Ovary (tissue), 9 donors: ENCODE results near the gene RHCE. TPM values are rescaled to one million over a fixed set of nuclear protein-coding genes. Genes with fewer than 3 reads are reported as not detected.

Experiments used
- DNase-seq, 5 donors: peaks; one replicate each; pipeline ENCODE4 v3.0.0-alpha.2; 2019 to 2020
- H3K27ac ChIP-seq, 2 donors: fragments of 200-600 bp; one replicate each; pipeline versions ENCODE4 v1.5.1 to v1.8.0; 2019 to 2022
- H3K27me3 ChIP-seq: fragments of 200-600 bp; one replicate; pipeline ENCODE4 v1.8.0; 2022
- H3K36me3 ChIP-seq: fragments of 200-600 bp; sonication (generic); one replicate; pipeline ENCODE4 v1.5.1; 2019
- H3K4me1 ChIP-seq: one replicate; pipeline ENCODE4 v1.8.1; 2013; ENCODE audit warnings: mild to moderate bottlenecking, moderate library complexity; ENCODE audit not compliant: insufficient read depth
- H3K4me3 ChIP-seq: fragments of 200-600 bp; sonication (generic); one replicate; pipeline ENCODE4 v1.5.1; 2017
- H3K9me3 ChIP-seq, 2 donors: fragments of 200-600 bp in 1 of 2; sonication (generic) in 1 of 2; one replicate each; pipeline versions ENCODE4 v1.5.1 to v1.8.1; 2013 to 2019; ENCODE audit warnings: mild to moderate bottlenecking in 1 of 2, moderate library complexity in 1 of 2
- EP300 ChIP-seq: sonication (generic); formaldehyde crosslinking; IDR thresholded peaks from one replicate; pipeline ENCODE4 v1.6.1; 2017; ENCODE audit warnings: antibody characterized with exemption
- POLR2A ChIP-seq: fragments of 450-650 bp; IDR thresholded peaks from one replicate; pipeline ENCODE4 v1.6.1; 2017; ENCODE audit warnings: antibody characterized with exemption, mild to moderate bottlenecking, moderate library complexity
- WGBS, 3 donors: extraction: QIAGEN DNeasy Blood & Tissue Kit in 1 of 3; methylation state at CpG; one replicate each; pipeline versions ENCODE4 v1.1.5 to v1.1.7; 2013 to 2017; 5-methylcytosine and 5-hydroxymethylcytosine counted together
- intact Hi-C, 4 donors: fragments of 100-400 bp; cut with DNase I; formaldehyde crosslinking; loops; one replicate each; pipeline versions ENCODE4 v1.11.0 to v1.15.1; 2022 to 2023
- polyA plus RNA-seq, 2 donors: library from polyadenylated mRNA; stranded (reverse); fragments of 200-250 nt in 1 of 2; fragments of 350-450 nt in 1 of 2; fragmentation: Illumina TruSeq in 1 of 2; extraction: RNeasy Lipid Tissue Mini Kit (QIAGEN cat#74804) in 1 of 2; gene quantifications; one replicate each; pipeline ENCODE4 v1.2.3, GENCODE V29; 2013 to 2014
- total RNA-seq, 7 donors: library from RNA; depleted of rRNA in 2 of 7; stranded (reverse); fragments of >200 nt in 2 of 7; fragmentation: NEBNext Ultra II Directional in 3 of 7; extraction: Animal tissue kit (Norgen Biotek cat#: 25700) in 3 of 7; gene quantifications; one replicate each; pipeline versions ENCODE4 v1.1.0 to v1.2.4, GENCODE V29; 2016 to 2023
- TF ChIP-seq, protein P1 (sequence below), 3 donors: fragments of 450-650 bp in 2 of 3; fragments of 200-600 bp in 1 of 3; IDR thresholded peaks; one replicate each; pipeline versions ENCODE4 v1.5.1 to v1.8.0; 2016 to 2022; ENCODE audit warnings: antibody characterized with exemption in 3 of 3, mild to moderate bottlenecking in 1 of 3
- donor health status: DM: no; HTN: no; CAD: no; lungs with moderate emphysema.
- donor health status: DM: no; HTN: no; CAD: no.
- donor health status: Bipolar disorder and iron deficiency.
- donor health status: DM: yes; HTN: yes; CAD: no.
- donor health status: DM: no; HTN: no; CAD: no.
- donor health status: DM: yes; HTN: yes; CAD: no.

Gene RHCE
- total and polyA plus RNA-seq, 9 donors, result 0.21 to 0.83 (median 0.53) TPM; not detected in 1

DNA sequence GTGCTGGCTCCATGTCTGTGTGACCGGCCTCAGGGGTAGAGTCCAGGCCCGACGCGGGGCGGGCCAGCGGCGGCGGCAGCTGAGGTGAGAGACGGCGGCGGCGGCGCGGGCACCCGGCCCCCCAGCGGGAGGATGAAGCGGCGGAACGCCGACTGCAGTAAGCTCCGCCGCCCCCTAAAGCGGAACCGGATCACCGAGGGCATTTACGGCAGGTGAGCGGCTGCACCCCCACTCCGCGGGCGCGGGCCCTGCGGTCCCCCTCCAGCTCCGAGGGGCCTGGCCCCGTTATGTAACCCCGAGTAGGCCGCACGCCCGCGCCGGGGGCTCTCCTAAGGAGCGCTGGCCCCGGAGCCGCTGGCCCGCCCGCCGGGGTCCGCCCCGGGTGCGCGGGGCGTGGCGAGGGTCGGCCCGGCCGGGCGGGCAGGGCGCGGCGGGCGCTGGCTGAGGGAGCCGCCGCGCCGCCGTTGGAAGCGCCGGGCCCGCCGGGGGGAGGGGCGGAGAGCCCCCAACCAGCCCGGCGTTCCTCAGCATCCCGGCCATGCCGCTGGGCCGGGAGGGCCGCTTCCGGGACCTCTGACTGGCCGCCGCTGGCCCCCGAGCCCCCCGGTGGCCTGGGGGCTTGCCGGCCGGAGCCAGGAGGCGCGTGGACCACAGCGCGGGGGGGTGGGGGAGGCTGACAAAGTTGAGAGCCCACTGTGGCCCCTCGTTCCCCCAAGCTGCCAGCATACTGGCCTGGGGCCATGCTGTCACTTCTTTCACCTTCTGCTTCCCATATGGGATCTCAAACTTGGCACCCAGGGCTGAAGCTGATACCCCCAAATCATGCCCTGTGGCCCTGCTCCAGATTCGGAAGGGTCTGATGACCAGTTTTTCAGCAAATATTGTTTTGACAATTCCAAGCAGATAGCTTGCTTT, 10.6 kb upstream of the RHCE start:
- Histone ChIP-seq H3K9me3 (no peaks in the 10 kb centered on the region), H3K36me3 (no peaks in the 10 kb centered on the region), H3K4me3 (peak overlapping the region; percentile 96), H3K4me1 (peaks cover 3% of the 10 kb centered on the region), H3K27me3 (no peaks in the 10 kb centered on the region), H3K27ac (peak overlapping the region; percentile 73 to 95)
- 0 to 1% (median 1%) methylated on average over 33 to 89 of the region's 89 CpGs for WGBS, 3 donors
- DNase-seq, result peak; percentile 49 to 71 (median 63)
- intact Hi-C loops, result no loop called here
- TF ChIP-seq POLR2A, result no peak
- TF ChIP-seq, protein P1, sequence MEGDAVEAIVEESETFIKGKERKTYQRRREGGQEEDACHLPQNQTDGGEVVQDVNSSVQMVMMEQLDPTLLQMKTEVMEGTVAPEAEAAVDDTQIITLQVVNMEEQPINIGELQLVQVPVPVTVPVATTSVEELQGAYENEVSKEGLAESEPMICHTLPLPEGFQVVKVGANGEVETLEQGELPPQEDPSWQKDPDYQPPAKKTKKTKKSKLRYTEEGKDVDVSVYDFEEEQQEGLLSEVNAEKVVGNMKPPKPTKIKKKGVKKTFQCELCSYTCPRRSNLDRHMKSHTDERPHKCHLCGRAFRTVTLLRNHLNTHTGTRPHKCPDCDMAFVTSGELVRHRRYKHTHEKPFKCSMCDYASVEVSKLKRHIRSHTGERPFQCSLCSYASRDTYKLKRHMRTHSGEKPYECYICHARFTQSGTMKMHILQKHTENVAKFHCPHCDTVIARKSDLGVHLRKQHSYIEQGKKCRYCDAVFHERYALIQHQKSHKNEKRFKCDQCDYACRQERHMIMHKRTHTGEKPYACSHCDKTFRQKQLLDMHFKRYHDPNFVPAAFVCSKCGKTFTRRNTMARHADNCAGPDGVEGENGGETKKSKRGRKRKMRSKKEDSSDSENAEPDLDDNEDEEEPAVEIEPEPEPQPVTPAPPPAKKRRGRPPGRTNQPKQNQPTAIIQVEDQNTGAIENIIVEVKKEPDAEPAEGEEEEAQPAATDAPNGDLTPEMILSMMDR (IDR thresholded peaks at IDR 0.05), result peak in 1 of 3 donors; percentile 22

DNA sequence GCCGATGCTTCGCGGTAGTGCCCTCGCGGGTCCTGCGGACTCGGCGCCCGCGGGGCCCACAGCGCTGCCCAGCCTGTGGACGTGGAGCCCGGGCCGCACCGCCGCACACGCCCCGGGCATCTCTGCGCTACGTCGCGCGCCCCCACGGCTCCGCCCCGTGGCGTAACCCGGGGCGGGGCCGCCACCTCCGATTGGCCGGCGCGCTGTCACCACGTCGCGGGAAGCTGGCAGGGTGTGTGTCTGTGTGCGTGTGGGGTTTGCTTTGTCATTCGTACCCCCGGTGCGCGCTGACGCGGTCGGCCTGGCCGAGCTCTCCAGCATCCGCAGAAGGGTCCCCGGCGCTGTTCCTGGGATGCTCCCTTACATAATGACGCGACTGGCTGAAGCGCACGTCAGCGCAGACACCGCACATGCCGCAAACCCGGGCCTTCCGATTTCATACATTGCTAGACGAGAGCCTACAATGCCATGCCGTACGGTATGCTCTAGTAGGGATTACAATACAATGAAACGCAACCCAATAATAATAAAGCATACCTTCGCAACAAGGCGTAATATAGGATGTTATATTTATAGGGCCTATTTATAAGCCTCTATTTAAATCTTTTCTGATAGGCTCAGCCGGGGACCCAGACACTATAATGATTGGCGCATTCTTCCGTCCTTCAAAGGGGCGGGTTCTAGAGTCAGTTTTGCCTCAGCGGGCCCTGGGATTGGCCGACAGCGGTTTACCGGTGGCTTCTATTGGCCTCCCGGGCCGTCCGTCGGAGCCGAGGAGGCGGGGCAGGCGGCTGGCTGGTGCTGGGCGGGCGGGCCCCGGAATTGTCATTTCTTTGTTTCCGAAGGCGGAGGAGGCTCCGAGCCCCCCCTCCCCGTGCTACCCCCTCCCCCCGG, 9.7 kb upstream of the RHCE start, which contains the start of gene MACO1:
Gene MACO1, plus strand, starts transcription at position 825 of the 894 bp plus-strand sequence. CDS start 202 bp downstream, outside the sequence.
- TF ChIP-seq POLR2A, result peak; percentile 44
- TF ChIP-seq, protein P1 (IDR thresholded peaks at IDR 0.05), result no peak
- TF ChIP-seq EP300, result no peak
- WGBS, 3 donors, result 0 to 1% (median 0%) methylated on average over 59 to 87 of the region's 87 CpGs
- Histone ChIP-seq H3K27ac (peak within 1 kb of the TSS; percentile 73 to 95), H3K9me3 (no peaks in the 10 kb centered on the region), H3K4me1 (peaks cover 2% of the 10 kb centered on the region), H3K4me3 (peak within 1 kb of the TSS; percentile 96), H3K36me3 (no peaks in the 10 kb centered on the region), H3K27me3 (no peaks in the 10 kb centered on the region)
- DNase-seq, result peak; percentile 95 to 98 (median 97)
- intact Hi-C loops, result no loop called here

DNA sequence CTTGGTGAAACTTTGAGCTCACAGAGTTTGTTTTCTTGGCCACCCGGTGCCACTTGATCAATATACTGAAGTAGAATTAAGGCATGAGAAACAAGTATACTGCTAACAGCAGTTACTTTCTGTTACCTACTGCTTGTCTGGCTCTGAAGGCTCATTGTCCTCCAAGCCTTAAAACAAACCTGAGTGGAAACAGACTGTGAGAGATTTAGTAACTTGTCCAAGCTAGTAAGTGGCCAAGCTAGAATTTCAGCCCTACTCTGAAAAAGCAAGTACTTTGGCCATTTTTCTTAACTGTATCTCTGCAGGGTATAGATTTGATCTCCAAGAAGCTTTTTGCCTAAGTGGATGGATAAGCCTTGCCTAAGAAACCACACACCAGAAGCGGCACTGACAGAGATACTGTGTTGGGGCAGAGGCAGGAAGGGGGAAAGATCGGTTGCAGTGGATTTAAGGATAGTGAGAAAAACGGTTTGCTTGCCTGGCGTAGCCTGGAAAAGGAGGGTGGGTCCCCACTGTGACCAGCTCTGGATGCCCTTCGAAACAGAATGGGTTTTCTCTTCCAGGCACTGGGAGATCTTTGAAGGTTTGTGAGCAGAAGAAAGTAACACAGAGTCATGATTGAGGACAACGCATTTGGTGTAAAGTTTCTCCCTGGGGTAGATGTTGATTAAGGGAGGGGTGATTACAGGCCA, 8.0 kb upstream of the RHCE start:
- H3K36me3 ChIP-seq, result no peaks in the 10 kb centered on the region
- WGBS, 3 donors, result 91 to 93% (median 93%) methylated on average over 7 of the region's 7 CpGs
- intact Hi-C loops, result no loop called here

More for the DNA sequence above, 8.0 kb upstream of the RHCE start:
- TF ChIP-seq, protein P1 (IDR thresholded peaks at IDR 0.05), result no peak
- TF ChIP-seq POLR2A (no peak), EP300 (no peak)
- H3K4me3 ChIP-seq, result no peak overlapping the region
- DNase-seq, result no peak
- no peaks in the 10 kb centered on the region for H3K9me3 ChIP-seq
- H3K27me3 ChIP-seq, result no peaks in the 10 kb centered on the region
- H3K27ac ChIP-seq, result no peak overlapping the region
- H3K4me1 ChIP-seq, result no peaks in the 10 kb centered on the region
